IPS-15b (cell line): ENCODE measurements around the gene CRIM1.

ENCODE experiments used
- H3K27me3 ChIP-seq: one replicate; pipeline ENCODE4 v1.6.1; 2013; ENCODE audit warnings: low read length; ENCODE audit not compliant: control insufficient read depth, insufficient read depth
- H3K36me3 ChIP-seq: one replicate; pipeline ENCODE4 v1.6.1; 2013; ENCODE audit warnings: low read length; ENCODE audit not compliant: control insufficient read depth, insufficient read depth
- H3K4me1 ChIP-seq: one replicate; pipeline ENCODE4 v1.6.1; 2013; ENCODE audit warnings: mild to moderate bottlenecking, low read length; ENCODE audit not compliant: control insufficient read depth, insufficient read depth
- H3K4me3 ChIP-seq: one replicate; pipeline ENCODE4 v1.5.1; 2013; ENCODE audit warnings: low read depth, low read length
- H3K9ac ChIP-seq: one replicate; pipeline ENCODE4 v1.6.1; 2013; ENCODE audit warnings: low read depth, mild to moderate bottlenecking, low read length
- H3K9me3 ChIP-seq: one replicate; pipeline ENCODE4 v1.6.1; 2013; ENCODE audit warnings: mild to moderate bottlenecking, low read length; ENCODE audit not compliant: control insufficient read depth, insufficient read depth

Gene CRIM1

GRCh38 chr2:36540986-36541754 is 185.6 kb downstream of the CRIM1 start:
- peaks cover 4% of the 10 kb centered on the region for H3K36me3 ChIP-seq
- no peaks in the 10 kb centered on the region for H3K4me1 ChIP-seq
- H3K4me3 ChIP-seq = no peak overlapping the region
- H3K9me3 ChIP-seq = no peaks in the 10 kb centered on the region
- no peaks in the 10 kb centered on the region for H3K27me3 ChIP-seq
- H3K9ac ChIP-seq = no peak overlapping the region

GRCh38 chr2:36541891-36542595 is 186.5 kb downstream of the CRIM1 start:
- Histone ChIP-seq H3K4me1 (no peaks in the 10 kb centered on the region), H3K9ac (no peak overlapping the region), H3K4me3 (no peak overlapping the region), H3K27me3 (no peaks in the 10 kb centered on the region), H3K36me3 (peaks cover 3% of the 10 kb centered on the region), H3K9me3 (no peaks in the 10 kb centered on the region)

GRCh38 chr2:36544638-36545338 is 189.2 kb downstream of the CRIM1 start:
- Histone ChIP-seq H3K4me1 (no peaks in the 10 kb centered on the region), H3K9ac (no peak overlapping the region), H3K9me3 (no peaks in the 10 kb centered on the region), H3K27me3 (no peaks in the 10 kb centered on the region), H3K4me3 (no peak overlapping the region), H3K36me3 (peaks cover 5% of the 10 kb centered on the region)

- peaks cover 5% of the 10 kb centered on the region for H3K36me3 ChIP-seq
- no peak overlapping the region for H3K9ac ChIP-seq
- H3K9me3 ChIP-seq = no peaks in the 10 kb centered on the region
- no peaks in the 10 kb centered on the region for H3K27me3 ChIP-seq
- no peaks in the 10 kb centered on the region for H3K4me1 ChIP-seq
- no peak overlapping the region for H3K4me3 ChIP-seq
These were observed 190.4 kb downstream of the CRIM1 start for GRCh38 chr2:36545871-36546416.

DNA sequence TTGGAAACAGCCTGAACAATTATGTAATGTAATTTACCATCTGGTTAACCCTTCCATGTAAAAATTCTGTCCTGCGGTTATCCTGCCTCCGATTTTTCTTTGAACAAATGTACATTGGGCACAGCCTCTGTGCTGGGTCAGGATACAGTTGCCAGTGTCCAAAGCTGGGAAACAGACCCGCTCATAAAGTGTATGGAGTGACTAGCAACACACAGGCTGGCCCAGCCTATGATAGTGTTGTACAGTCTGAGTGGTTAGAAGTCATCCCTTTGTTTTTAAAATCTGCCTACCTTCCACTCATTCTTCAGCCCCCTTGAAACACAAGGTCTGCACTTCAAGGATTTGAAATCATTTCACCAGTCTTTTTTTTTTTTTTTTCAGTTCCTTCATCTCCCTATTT is 192.3 kb downstream of the CRIM1 start:
- Histone ChIP-seq H3K36me3 (peaks cover 5% of the 10 kb centered on the region), H3K9ac (no peak overlapping the region), H3K4me1 (no peaks in the 10 kb centered on the region), H3K9me3 (no peaks in the 10 kb centered on the region), H3K27me3 (no peaks in the 10 kb centered on the region), H3K4me3 (no peak overlapping the region)

DNA sequence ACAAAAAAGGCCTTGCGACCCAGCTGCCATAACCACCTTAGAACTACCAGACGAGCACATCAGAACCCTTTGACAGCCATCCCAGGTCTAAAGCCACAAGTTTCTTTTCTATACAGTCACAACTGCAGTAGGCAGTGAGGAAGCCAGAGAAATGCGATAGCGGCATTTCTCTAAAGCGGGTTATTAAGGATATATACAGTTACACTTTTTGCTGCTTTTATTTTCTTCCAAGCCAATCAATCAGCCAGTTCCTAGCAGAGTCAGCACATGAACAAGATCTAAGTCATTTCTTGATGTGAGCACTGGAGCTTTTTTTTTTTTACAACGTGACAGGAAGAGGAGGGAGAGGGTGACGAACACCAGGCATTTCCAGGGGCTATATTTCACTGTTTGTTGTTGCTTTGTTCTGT is 193.6 kb downstream of the CRIM1 start:
- Histone ChIP-seq H3K4me1 (no peaks in the 10 kb centered on the region), H3K36me3 (peaks cover 5% of the 10 kb centered on the region), H3K9ac (no peak overlapping the region), H3K27me3 (no peaks in the 10 kb centered on the region), H3K9me3 (no peaks in the 10 kb centered on the region), H3K4me3 (no peak overlapping the region)

GRCh38 chr2:36550006-36550405 is 194.4 kb downstream of the CRIM1 start:
- Histone ChIP-seq H3K4me3 (no peak overlapping the region), H3K9me3 (no peaks in the 10 kb centered on the region), H3K4me1 (no peaks in the 10 kb centered on the region), H3K27me3 (no peaks in the 10 kb centered on the region), H3K36me3 (peaks cover 5% of the 10 kb centered on the region), H3K9ac (no peak overlapping the region)

- H3K9me3 ChIP-seq = no peaks in the 10 kb centered on the region
These were observed 198.1 kb downstream of the CRIM1 start for GRCh38 chr2:36553683-36554082.

GRCh38 chr2:36554531-36554930 is 199.0 kb downstream of the CRIM1 start:
- no peaks in the 10 kb centered on the region for H3K27me3 ChIP-seq
- H3K4me3 ChIP-seq = no peak overlapping the region
- H3K9ac ChIP-seq = no peak overlapping the region
- H3K9me3 ChIP-seq = no peaks in the 10 kb centered on the region
- peaks cover 3% of the 10 kb centered on the region for H3K4me1 ChIP-seq
- H3K36me3 ChIP-seq = no peaks in the 10 kb centered on the region

More at GRCh38 chr2:36553683-36554082, 198.1 kb downstream of the CRIM1 start:
- H3K27me3 ChIP-seq = no peaks in the 10 kb centered on the region
- H3K4me1 ChIP-seq = no peaks in the 10 kb centered on the region
- H3K36me3 ChIP-seq = peaks cover under 1% of the 10 kb centered on the region
- H3K9ac ChIP-seq = no peak overlapping the region
- H3K4me3 ChIP-seq = no peak overlapping the region

DNA sequence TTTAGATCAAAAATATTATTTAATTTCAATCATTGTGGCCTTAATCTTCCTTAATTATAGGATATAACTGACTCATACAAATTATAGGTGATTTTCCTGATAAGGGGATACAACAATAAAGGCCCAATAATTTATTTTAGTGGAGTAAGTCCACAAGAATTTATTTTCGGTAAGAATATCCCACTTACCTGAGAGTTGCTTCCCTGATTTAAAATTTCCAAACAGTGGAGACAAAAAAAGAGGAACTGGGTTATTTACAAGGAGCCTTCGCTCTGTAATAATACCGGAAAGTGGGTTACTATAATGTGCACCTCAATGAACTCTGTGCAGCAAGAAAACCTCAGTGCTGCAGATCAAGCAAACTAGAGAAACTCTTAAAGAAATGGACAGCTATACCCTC is 200.2 kb downstream of the CRIM1 start:
- no peak overlapping the region for H3K9ac ChIP-seq
- no peaks in the 10 kb centered on the region for H3K36me3 ChIP-seq
- no peaks in the 10 kb centered on the region for H3K27me3 ChIP-seq
- peaks cover 7% of the 10 kb centered on the region for H3K4me1 ChIP-seq
- H3K9me3 ChIP-seq = no peaks in the 10 kb centered on the region
- H3K4me3 ChIP-seq = no peak overlapping the region

DNA sequence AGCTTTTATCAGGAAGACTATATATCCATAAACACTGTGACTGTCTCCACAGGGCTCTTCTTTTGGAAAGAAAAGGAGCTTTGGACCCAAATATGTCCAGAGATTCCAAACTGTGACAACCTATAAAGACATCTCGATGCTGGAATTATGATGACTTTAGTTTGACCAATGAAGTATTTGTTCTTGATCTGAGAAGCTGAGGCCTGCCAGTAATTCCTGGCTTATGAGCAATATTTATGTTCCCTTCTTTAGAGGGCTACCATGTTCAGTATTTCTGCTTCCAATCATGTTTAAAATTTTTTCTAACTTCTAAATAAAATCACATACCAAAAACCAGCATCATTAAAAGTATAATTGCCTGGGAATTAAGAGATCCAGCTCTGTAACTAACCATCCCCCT is 201.3 kb downstream of the CRIM1 start:
- Histone ChIP-seq H3K4me3 (no peak overlapping the region), H3K4me1 (peaks cover 11% of the 10 kb centered on the region), H3K27me3 (no peaks in the 10 kb centered on the region), H3K9ac (no peak overlapping the region), H3K36me3 (no peaks in the 10 kb centered on the region), H3K9me3 (no peaks in the 10 kb centered on the region)
